Right renal pelvis (tissue), 4 donors: ENCODE data around the gene SV2C. TPM values are rescaled to one million over a fixed set of nuclear protein-coding genes. Genes with fewer than 3 reads are reported as not detected.
"Not testable (repeated sequence)": the region's sequence is repeated elsewhere in the genome, so short reads cannot be mapped to it uniquely, and the experiment has no call there.

ENCODE experiments used
- DNase-seq, 4 donors: peaks; one replicate each; pipeline ENCODE4 v3.0.0-alpha.2; 2013; ENCODE audit warnings: low read depth in 4 of 4, low spot score in 3 of 4, missing footprints in 1 of 4
- polyA plus RNA-seq, 4 donors: library from polyadenylated mRNA; unstranded; fragments of 120-200 nt; gene quantifications; one replicate each; pipeline ENCODE4 v1.2.1, GENCODE V29; 2013; ENCODE audit not compliant: insufficient read length in 4 of 4

Gene SV2C
- polyA plus RNA-seq, 4 donors: 0.07 to 0.35 (median 0.20) TPM

DNA sequence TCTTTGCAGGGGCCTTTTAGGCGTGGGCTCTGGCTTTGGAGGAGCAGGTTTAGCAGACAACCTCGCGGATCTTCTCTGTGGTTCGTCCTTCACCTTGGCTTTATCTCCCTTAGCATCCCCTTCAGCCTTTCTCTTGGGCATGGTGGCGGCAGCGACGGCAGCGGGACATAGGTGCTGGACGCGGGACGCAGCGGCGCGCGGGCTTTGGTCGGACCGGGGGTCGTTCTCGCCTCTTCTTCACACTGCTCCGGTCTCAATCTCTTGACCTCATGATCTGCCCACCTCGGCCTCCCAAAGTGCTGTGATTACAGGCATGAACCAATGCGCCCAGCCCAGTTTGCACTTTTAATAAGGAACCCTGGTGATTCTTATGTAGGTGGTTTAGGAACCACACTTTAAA, 159.0 kb downstream of the SV2C start:
- not testable (repeated sequence) for DNase-seq

DNA sequence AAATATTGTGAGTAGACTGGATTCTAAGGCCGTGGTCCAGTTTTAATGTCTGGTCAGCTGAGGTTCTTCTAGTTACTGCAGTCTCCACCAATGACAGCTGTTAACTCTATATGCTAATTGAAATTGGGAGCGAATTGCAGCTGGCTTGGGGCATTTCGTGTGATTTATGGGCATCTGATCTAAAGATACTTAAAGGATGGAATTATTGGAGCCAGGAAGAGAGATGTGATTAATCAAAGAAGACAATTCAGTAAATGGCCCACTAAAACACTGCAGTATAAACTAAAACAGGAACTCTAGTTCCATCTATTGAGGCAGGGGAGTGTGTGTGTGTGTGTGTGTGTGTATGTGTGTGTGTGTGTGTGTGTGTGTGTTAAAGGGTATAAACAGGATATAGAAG, 162.4 kb downstream of the SV2C start:
- peak in 2 of 4 donors; percentile 8 to 15 for DNase-seq

DNA sequence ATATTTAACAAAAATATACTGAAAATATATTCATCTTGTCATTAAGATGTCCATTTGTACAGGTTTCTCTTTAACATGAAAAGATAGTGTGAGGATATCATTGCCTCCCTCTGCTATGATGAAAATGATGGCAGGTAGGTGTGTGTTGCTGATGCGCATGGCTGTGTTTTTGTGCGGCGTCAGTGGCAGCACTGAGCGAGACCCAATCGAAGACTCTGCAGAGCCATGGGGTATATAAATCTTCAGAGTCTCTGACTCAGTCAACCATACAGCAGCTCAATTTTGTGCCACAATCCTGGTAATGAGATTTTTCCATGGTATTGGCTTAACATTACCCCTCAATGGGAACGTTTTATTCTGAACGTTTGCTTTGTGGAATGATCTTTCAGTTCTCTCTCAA, 166.4 kb downstream of the SV2C start:
- no peak for DNase-seq

DNA sequence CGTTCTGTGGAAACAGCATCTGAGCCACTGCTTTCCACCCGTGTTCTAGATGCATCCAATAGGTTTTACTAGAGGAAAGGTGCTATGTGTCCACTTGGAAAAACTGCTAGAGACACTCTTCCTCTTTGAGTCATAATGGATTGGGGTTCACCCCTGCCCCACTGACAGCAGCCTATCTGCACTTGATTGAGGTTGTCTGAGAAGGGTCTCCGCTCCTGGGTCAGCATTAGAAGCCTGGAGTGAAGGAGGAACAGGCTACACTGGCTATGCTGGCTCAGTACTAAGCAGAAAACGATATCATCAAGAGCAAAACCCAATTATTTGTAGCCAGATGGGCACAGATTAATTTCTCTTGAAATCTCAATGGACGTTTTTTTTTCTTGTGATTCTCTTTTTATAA, 167.3 kb downstream of the SV2C start:
- DNase-seq: no peak

DNA sequence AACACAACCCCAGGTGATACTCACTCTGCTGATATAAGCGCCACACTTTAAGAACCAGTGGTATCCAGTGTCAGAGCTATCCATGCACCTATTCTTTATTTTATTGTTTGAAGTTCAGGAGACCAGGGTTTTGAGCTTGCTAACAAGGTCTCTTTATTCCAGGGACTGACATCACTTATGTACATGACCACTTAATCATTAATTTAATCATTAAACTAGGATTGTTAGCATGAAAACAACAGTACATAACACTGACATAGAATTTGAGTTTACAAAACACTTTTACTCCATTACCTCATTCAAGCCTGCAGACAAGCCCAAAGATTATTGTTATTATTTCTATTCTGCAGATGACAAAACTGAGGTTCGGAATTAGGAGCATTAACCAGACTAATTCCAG, 168.5 kb downstream of the SV2C start:
- DNase-seq: no peak

DNA sequence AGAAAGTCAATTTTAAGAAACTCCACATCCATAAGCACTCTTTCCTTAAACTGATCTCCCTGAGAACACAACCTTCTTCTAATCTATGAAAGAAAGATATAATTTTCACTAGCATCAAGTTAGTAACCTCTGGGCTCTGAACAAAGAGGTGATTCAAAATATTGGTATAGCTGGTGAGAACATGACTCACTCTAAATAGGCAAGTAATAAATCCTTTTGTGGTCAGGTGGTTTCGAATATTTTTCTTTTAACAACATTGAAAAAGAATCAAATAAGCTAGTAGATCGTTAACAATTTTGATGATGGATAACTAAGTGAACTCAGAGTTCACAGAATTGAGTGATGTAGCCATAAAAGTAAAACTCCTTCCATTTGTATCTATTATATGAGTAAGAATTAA, 169.3 kb downstream of the SV2C start:
- no peak for DNase-seq

DNA sequence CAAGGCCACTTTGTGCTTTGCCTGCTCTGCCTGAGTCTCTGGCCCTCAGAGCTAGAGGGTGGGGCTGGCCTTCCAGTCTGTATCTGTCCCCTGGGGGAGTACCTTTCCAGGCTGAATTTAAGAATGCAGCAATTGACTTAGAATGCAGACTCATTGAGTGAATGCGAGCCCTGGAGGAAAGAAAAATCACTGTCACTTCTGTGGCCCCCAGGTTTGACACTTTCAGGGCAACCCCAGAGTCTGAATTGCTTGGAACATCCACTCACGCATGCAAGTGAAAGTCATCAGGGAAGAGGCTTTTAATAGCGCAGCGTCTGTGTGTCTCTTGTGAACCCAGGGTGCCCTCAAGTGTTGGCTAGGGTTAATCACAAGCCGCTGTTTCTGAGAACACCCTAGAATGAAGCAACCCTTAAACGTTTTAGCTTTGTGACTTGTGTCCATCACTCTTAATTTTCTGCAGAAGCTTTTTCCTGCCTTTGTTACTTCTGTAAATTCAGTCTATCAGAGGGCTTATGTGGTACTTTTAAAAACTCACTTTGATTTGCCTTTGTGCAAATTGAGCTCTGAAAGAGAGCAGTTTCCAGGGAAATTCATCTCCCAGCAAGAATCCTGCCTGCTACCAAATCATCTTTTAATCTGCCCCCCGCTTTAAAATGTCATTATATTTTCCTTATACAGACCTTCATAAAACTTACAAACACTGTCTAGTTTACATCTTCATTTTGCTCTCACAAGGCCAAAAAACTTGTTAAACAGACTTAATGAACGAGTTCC, 173.1 kb downstream of the SV2C start:
- DNase-seq: peak; percentile 37 to 59 (median 56)

DNA sequence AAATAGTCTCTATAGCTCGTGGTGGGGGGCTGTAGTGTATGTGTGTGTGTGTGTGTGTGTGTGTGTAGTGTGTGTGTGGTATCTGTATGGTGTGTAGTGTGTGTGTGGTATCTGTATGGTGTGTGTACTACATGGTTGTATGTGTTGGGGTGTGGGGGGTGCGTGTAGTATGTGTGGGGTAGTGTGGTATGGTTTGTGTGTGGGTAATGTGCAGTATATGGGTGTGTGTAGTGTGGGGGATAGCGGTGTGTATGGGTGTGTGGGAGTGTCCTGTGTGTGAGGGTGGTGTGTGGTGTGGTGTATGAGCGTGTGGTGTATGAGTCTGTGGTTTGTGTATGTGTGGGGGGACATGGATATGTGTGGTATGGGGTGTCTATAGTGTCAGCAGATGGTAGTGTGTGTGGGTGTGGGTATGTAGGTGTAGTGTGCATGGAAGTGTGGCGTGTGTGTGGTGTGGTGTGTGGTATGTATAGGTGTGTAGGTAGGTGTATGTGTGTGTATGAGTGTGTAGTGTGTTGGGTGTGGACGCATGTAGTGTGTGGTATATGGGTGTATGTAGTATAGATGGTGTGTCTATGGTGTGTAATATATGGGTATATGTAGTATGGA, 174.1 kb downstream of the SV2C start:
- no peak for DNase-seq

DNA sequence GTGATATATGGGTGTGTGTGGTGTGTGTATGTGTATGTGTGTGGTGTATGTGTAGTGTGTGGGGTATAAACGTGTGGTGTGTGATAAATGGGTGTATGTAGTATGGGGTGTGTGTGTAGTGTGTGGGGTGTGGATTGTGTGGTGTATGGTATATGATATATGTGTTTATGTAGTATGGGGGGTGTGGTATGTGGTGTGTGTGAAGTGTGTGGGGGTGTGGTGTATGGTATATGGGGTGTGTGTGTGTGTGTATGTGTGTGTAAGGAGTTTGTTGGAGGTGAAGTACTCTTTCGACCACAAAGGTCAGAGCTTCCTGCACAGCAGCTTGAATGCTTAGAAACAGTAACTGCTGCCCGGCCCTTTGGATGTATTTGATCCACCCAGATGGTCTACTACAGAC, 174.7 kb downstream of the SV2C start:
- no peak for DNase-seq

DNA sequence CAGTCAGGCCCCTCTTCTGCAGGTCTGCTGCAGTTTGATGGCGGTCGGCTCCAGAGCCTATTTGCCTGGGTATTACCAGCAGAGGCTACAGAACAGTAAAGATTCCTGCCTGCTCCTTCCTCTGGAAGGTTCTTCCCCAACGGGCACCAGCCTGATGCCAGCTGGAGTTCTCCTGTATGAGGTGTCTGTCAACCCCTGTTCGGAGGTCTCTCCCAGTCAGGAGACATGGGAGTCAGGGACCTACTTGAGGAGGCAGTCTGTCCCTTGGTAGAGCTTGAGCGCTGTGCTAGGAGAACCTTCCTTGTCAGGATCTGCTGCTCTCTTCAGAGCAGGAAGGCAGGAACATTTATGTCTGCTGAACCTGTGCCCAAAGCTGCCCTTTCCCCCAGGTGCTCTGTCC, 181.5 kb downstream of the SV2C start:
- DNase-seq: no peak

DNA sequence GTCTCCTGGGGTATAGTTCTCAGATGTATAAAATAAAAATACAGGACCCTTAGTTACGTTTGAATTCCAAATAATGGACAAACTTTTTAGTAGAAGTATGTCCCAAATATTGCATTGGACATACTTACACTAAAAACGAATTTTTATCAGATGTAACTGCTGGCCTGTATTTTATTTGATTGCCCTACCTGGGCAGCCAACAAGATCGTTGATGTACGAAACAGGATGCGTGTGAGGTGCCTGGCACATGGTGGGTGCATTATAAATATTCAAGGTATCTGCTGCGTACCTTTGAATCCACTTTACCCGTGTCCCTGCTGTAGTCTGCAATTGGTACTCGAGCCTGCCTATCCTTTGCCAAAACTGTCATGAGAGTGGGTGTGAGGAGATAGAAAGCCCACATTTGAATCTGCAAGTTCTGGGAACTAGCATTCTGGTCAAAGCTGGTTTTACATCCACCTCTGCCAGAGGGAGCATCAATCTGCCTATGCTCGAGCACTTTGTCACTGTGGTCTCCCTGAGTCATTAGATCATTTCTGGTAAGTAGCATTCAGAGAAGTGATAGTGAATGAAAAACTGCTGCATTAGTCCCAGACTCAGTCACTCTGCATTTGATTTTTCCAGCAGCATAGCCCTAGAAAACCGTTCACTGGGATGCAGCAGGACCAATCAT, 186.2 kb downstream of the SV2C start:
- DNase-seq: no peak

DNA sequence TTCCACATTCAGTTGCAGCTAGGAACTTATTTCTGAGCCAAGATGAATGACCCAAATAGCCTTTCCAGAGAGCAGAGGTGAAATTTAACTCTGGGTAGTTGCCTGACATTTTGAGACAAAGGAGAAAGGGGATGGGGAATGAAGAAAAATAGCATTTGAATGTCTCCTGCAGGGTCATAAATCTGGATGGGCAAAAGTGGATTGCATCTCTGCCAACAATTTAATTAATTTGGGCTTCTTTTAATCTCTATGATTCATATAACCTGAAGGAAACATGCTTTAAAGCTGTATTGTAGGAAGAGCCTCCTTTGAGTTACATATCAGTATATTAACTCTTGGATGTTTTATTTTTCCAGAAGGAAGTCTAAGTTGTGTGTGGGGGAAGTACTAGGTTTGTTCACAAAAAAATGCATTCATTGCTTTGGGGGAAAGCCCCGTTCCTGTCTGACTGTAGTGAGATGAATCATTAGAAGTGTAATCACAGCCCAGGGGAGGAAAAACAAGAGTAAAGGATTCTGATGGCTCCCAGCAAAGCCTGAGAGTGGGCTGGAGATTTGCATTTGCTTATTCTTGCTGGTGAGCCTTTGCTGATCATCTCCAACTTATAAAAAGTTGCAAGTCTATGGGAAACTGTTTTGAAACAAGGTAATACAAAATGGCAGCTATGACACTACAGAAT, 186.9 kb downstream of the SV2C start:
- DNase-seq: no peak

DNA sequence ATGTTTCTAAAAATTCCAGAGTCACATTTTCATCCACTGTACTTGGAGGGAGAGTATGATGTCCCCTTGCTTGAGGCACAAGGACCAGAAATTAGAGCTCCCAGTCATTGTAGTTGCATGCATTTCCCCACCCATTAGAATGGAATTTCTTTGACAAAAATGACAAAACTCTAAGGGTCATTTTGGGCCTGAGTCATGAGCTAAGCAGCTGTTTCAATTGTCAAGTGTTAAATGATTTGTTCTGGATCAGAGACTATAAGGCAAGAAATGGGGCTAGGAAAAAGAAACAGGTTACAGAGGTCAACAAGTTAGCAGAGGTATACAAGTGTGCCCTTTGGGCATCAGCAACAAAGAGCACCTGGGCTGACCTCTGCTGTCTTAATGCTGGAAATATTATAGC, 188.7 kb downstream of the SV2C start:
- no peak for DNase-seq

DNA sequence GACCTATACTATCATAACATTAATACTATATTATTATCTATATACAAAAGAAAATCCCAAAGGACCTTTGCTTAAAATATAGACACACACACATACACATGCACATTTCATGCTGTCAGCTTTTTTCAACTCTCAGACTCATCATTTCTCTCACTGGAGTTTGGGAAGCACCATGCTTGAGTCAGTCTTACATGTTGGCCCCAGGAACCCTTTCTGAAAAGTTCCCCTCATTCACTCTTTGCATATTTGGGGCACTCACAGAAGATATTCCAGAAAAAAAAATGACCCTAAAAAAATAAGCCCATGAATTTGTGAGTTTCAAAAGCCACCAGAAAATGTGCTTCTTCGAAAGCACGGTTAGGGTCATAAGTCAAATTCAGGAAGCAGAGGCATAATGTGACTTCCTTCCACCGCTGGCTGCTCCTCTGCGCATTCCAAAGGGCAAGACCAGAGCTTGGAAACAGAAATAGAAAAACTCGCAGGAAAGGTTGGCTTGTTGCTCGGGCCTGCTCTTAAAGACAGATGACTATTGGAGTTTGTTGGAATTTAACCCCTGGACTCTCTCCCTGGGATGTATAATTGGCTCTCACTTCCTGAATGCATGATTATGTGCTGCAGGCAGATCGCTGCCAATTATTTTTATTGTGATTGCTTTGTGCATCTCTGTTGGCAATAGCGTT, 190.2 kb downstream of the SV2C start:
- no peak for DNase-seq

DNA sequence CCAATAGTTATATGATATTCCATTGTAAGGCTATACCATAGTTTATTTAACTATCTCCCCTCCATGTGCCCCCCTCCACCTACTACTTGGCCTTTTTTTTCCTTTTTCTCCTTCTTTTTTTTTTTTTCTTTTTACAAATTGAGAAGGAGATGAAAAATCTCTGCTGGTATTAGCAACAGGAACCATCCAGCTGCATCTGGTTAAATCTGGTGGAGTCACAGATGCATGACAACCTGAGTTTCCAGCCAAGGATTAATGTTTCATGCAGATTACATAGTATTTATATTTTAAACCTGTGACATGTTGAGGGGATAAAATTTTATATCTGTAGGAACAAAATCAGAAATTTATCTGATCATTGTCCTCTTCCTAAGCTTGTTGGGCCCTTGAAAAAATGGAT, 191.4 kb downstream of the SV2C start:
- no peak for DNase-seq

DNA sequence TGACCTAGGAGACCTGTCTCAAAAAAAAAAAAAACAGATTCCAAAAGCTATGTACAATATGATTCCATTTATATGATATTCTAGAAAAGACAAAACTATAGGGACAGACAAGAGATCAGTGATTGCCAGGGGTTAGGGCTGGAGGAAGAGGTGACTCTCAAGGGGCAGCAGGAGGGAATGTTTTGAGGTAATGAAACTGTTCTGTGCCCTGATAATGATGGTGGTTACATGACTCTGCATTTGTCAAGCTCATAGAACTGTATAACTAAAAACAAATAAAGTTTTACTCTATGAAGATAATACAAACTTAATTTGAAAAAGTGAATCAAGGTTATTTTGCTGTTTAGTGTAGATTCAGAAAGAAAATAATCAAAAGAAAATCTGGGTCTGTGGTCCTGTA, 194.6 kb downstream of the SV2C start:
- DNase-seq: no peak

DNA sequence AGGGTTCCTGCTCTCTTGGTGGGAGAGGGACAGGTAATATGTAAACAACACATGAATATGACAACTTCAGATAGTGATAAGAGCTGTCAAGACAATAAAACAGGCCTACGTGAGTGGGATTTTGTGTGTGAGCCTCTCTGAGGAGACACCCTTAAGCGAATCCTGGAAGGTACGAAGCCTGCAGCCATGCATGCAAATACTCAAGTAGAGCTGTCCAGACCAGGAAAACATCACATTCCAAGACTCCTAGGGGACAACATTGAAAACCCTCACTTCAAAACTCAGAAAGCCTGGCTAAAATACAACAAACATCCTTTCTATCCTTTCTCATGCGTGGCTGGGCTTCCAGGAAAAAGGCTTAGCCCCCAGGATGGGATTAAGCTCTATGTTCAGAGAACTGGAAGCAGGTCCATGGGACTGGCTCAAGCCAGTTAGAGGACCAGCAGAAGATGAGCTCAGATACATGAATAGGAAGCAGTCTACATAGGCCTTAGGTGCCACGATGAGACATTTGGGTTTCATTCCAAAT, 195.1 kb downstream of the SV2C start:
- no peak for DNase-seq

DNA sequence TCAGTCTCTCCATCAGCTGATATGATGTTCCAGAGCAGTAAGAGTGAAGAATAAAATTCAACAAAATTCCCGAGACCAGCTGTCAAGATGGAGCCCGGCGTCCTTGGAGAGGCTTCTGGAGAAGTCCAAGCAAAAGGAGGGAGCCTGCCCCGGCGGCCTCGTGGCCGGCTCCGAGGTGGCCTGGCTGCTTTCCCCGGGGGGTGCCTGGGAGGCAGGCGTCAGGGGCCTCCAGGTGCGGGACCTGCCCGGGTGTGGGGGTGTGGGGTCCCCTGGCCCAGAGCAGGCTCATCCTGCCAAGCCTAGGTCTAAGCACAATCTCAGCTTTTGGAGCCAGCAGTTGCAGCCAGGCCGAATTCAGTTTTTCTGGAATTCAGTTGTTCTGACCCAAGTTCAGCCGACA, 197.3 kb downstream of the SV2C start:
- DNase-seq: no peak

DNA sequence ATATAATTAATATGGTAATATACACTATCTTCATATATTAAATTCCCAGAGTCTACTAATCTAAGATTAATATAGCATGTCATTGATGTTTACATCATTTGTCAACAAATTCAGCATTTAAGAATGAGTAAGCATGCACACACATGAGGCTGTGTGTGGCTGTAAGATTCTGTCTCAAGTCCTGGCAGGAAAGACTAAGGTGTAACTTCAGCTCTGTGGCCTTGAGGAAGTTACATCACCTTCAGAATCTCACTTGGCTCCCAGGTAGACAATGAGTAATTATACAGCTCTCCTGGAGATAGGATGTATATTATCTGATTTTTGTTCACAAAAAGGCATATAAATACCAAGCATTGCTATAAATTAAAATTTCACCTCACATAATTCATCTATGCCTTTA, 200.5 kb downstream of the SV2C start:
- no peak for DNase-seq

DNA sequence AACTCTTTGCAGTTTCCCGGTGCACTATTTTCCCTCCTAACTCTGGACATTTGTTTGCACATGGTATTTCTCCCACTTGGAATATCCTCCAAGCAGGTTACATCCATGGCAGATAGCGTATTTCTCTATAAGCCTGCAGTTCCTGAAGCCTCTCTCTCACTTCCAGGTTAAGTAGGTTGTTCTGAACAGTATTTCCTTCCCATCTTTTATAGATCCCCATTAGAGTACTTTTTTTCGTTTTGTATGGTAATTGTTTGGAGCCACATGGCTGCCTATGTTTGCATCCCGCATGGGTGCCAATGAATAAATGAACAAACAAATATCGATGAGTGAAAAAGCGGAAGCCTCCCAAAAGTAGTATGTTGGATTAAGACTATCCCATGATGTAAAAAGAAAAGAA, 206.5 kb downstream of the SV2C start:
- DNase-seq: no peak

DNA sequence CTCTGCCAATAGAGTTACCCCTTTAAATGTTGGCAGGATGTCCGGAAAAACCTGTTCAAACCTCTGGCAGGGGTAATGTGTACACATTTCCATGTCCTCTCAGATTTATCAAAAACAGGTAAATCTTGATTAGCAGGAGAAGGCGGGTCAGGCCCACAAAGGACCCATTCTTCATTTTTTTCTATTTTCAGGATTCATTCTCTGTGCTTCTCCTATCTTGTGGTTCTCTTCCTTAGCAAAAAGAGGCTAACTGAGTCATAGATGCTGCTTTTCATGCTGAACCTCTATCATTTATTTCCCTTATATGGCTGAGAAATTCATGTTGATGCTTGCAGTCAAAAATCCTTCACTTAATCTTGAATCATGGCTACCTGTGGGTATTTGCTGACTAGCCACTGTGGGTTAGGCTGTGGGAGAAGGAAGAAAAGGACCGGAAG, 207.2 kb downstream of the SV2C start:
- DNase-seq: no peak
